IMR-90 (cell line): ENCODE data around the gene PDE6B. TPM values are rescaled to one million over a fixed set of nuclear protein-coding genes. Genes with fewer than 3 reads are reported as not detected.

Experiments used
- ATAC-seq: fragments of 200-7000 bp; cut with Tn5 transposase; 2 replicates; pipeline ENCODE4 v1.9.1; 2020; ENCODE audit warnings: low read depth, mild to moderate bottlenecking, moderate library complexity
- BruUV-seq: library from RNA; stranded (reverse); fragments of 400-500 nt; replicated peaks from 2 replicates; lab custom pipeline; 2021; lab: Mats Ljungman, UMichigan
- CTCF ChIA-PET: fragments of 300-600 bp; formaldehyde crosslinking; extraction: SDS; loops from one replicate; lab custom pipeline; 2021; ENCODE audit warnings: antibody characterized with exemption; lab: Yijun Ruan, JAX
- POLR2A ChIA-PET: fragments of 300-600 bp; sonication (Branson Sonifier 250); formaldehyde crosslinking; loops from one replicate; lab custom pipeline; 2022; ENCODE audit warnings: antibody characterized with exemption; ENCODE audit not compliant: unreplicated experiment; lab: Charles Lee
- DNase-seq: peaks from one replicate; pipeline ENCODE4 v3.0.0; 2013
- H2AFZ ChIP-seq: replicated peaks from 2 replicates; pipeline ENCODE3; 2013; ENCODE audit warnings: low read length, mild to moderate bottlenecking; ENCODE audit not compliant: poor library complexity
- H2AK5ac ChIP-seq: 2 replicates; pipeline ENCODE4 v1.6.1; 2013; ENCODE audit warnings: low read depth, low read length, inconsistent platforms
- H2AK9ac ChIP-seq: replicated peaks from 2 replicates; pipeline ENCODE3; 2013; ENCODE audit warnings: mild to moderate bottlenecking, low read depth, low read length, moderate library complexity; ENCODE audit not compliant: poor library complexity
- H2BK120ac ChIP-seq: 2 replicates; pipeline ENCODE4 v1.6.1; 2013; ENCODE audit warnings: low read depth, low read length, inconsistent platforms
- H2BK15ac ChIP-seq: 3 replicates; pipeline ENCODE4 v1.6.1; 2013; ENCODE audit warnings: low read depth, low read length, inconsistent platforms
- H2BK20ac ChIP-seq: 2 replicates; pipeline ENCODE4 v1.6.1; 2013; ENCODE audit warnings: low read depth, mild to moderate bottlenecking, inconsistent platforms, low read length, moderate library complexity
- H2BK5ac ChIP-seq: 2 replicates; pipeline ENCODE4 v1.6.1; 2013; ENCODE audit warnings: mild to moderate bottlenecking, low read depth, low read length, inconsistent platforms; ENCODE audit not compliant: poor library complexity, severe bottlenecking
- H3K14ac ChIP-seq: replicated peaks from 2 replicates; pipeline ENCODE4 v1.6.1; 2013; ENCODE audit warnings: low read depth, low read length, inconsistent platforms
- H3K18ac ChIP-seq: 2 replicates; pipeline ENCODE4 v1.6.1; 2013; ENCODE audit warnings: low read depth, low read length, control low read depth
- H3K23ac ChIP-seq: 2 replicates; pipeline ENCODE4 v1.6.1; 2013; ENCODE audit warnings: low read depth, low read length, inconsistent platforms
- H3K27ac ChIP-seq: 2 replicates; pipeline ENCODE4 v1.5.1; 2013; ENCODE audit warnings: mild to moderate bottlenecking, control low read depth, low read length; ENCODE audit not compliant: insufficient read depth
- H3K27me3 ChIP-seq: 2 replicates; pipeline ENCODE4 v1.6.1; 2013; ENCODE audit warnings: low read length; ENCODE audit not compliant: control insufficient read depth, insufficient read depth
- H3K36me3 ChIP-seq: 2 replicates; pipeline ENCODE4 v1.6.1; 2013; ENCODE audit warnings: low read length, mixed read lengths; ENCODE audit not compliant: control insufficient read depth, insufficient read depth
- H3K4ac ChIP-seq: 2 replicates; pipeline ENCODE4 v1.6.1; 2013; ENCODE audit warnings: low read depth, low read length, inconsistent platforms
- H3K4me1 ChIP-seq: 2 replicates; pipeline ENCODE4 v1.6.1; 2013; ENCODE audit warnings: low read length, mixed read lengths; ENCODE audit not compliant: control insufficient read depth, insufficient read depth
- H3K4me2 ChIP-seq: 2 replicates; pipeline ENCODE4 v1.6.1; 2013; ENCODE audit warnings: low read depth, mild to moderate bottlenecking, control low read depth, low read length, moderate library complexity
- H3K4me3 ChIP-seq: 2 replicates; pipeline ENCODE4 v1.5.1; 2013; ENCODE audit warnings: low read depth, mild to moderate bottlenecking, control low read depth, low read length, moderate library complexity; ENCODE audit not compliant: insufficient read depth
- H3K56ac ChIP-seq: 2 replicates; pipeline ENCODE4 v1.6.1; 2013; ENCODE audit warnings: low read length, inconsistent platforms; ENCODE audit not compliant: insufficient read depth; ENCODE audit errors: extremely low read depth
- H3K79me1 ChIP-seq, 2 experiments: 2 replicates each; pipeline ENCODE4 v1.6.1; 2013; ENCODE audit warnings: low read length in 2 of 2, inconsistent platforms in 1 of 2, low read depth in 1 of 2
- H3K9ac ChIP-seq: 2 replicates; pipeline ENCODE4 v1.6.1; 2013; ENCODE audit warnings: low read depth, low read length, control low read depth
- H3K9me1 ChIP-seq: 2 replicates; pipeline ENCODE4 v1.6.1; 2013; ENCODE audit warnings: low read length, inconsistent platforms; ENCODE audit not compliant: insufficient read depth
- H3K9me3 ChIP-seq: 2 replicates; pipeline ENCODE4 v1.6.1; 2013; ENCODE audit warnings: low read length; ENCODE audit not compliant: control insufficient read depth, insufficient read depth
- H4K20me1 ChIP-seq: 2 replicates; pipeline ENCODE4 v1.6.1; 2013; ENCODE audit warnings: low read length, inconsistent platforms; ENCODE audit not compliant: insufficient read depth
- H4K5ac ChIP-seq: 2 replicates; pipeline ENCODE4 v1.6.1; 2013; ENCODE audit warnings: mild to moderate bottlenecking, low read depth, low read length, control low read depth
- H4K8ac ChIP-seq, 2 experiments: 2 replicates each; pipeline ENCODE4 v1.6.1; 2013; ENCODE audit warnings: low read depth in 2 of 2, low read length in 2 of 2, control low read depth in 1 of 2, inconsistent platforms in 1 of 2
- H4K91ac ChIP-seq: 2 replicates; pipeline ENCODE4 v1.6.1; 2013; ENCODE audit warnings: low read depth, low read length, inconsistent platforms; ENCODE audit not compliant: insufficient read depth
- BHLHE40 ChIP-seq: fragments of 150-350 bp; IDR thresholded peaks from 2 replicates; pipeline ENCODE4 v1.6.1; 2016; ENCODE audit warnings: mild to moderate bottlenecking, low read depth, low read length
- CEBPB ChIP-seq: IDR thresholded peaks from 2 replicates; pipeline ENCODE4 v1.6.1; 2012; ENCODE audit warnings: low read depth, low read length, improper control_type of control experiment
- CHD1 ChIP-seq: IDR thresholded peaks from 2 replicates; pipeline ENCODE4 v1.6.1; 2012; ENCODE audit warnings: low read depth, low read length, improper control_type of control experiment
- CTCF ChIP-seq: conservative IDR thresholded peaks from 2 replicates; pipeline ENCODE4 v1.5.1; 2012; ENCODE audit warnings: mild to moderate bottlenecking, low read depth, low read length, improper control_type of control experiment
- MAFK ChIP-seq: IDR thresholded peaks from 2 replicates; pipeline ENCODE4 v1.6.1; 2012; ENCODE audit warnings: low read depth, low read length, improper control_type of control experiment
- MAZ ChIP-seq: IDR thresholded peaks from 2 replicates; pipeline ENCODE4 v1.6.1; 2012; ENCODE audit warnings: low read depth, mild to moderate bottlenecking, low read length, improper control_type of control experiment, moderate library complexity, borderline replicate concordance
- NFE2L2 ChIP-seq: fragments of 150-350 bp; IDR thresholded peaks from 2 replicates; pipeline ENCODE4 v1.6.1; 2016; ENCODE audit warnings: low read depth, mild to moderate bottlenecking, low read length
- POLR2A ChIP-seq: IDR thresholded peaks from 2 replicates; pipeline ENCODE4 v1.6.1; 2012; ENCODE audit warnings: mild to moderate bottlenecking, low read depth, low read length
- RAD21 ChIP-seq: IDR thresholded peaks from 2 replicates; pipeline ENCODE4 v1.6.1; 2012; ENCODE audit warnings: low read length, improper control_type of control experiment
- RCOR1 ChIP-seq: IDR thresholded peaks from 2 replicates; pipeline ENCODE4 v1.6.1; 2012; ENCODE audit warnings: mild to moderate bottlenecking, low read length, improper control_type of control experiment; ENCODE audit not compliant: insufficient replicate concordance
- RFX5 ChIP-seq: IDR thresholded peaks from 2 replicates; pipeline ENCODE4 v1.8.0; 2012; ENCODE audit warnings: low read depth, mild to moderate bottlenecking, low read length, moderate library complexity
- SMC3 ChIP-seq: fragments of 150-350 bp; IDR thresholded peaks from 2 replicates; pipeline ENCODE4 v1.6.1; 2016; ENCODE audit warnings: low read depth, mild to moderate bottlenecking, antibody characterized with exemption, low read length, moderate library complexity
- USF2 ChIP-seq: fragments of 150-350 bp; IDR thresholded peaks from 2 replicates; pipeline ENCODE4 v1.6.1; 2017; ENCODE audit warnings: mild to moderate bottlenecking, antibody characterized with exemption, low read length, low read depth
- WGBS, 2 experiments: methylation state at CpG; one replicate each; pipeline versions ENCODE4 v1.1.5 to v1.1.7; 2013; ENCODE audit warnings: missing lambda C conversion rate in 2 of 2; ENCODE audit not compliant: insufficient read length in 1 of 2; ENCODE audit errors: extremely low coverage in 2 of 2; 5-methylcytosine and 5-hydroxymethylcytosine counted together
- dilution Hi-C: fragments of 300-500 bp; cut with HindIII; formaldehyde crosslinking; loops from one replicate; pipeline ENCODE4 v1.14.3; 2018; ENCODE audit warnings: low sequenced_read_pairs; ENCODE audit not compliant: unreplicated experiment
- in situ Hi-C: fragments of 300-500 bp; cut with MboI; formaldehyde crosslinking; loops from 3 replicates; pipeline ENCODE4 v1.14.3; 2019; ENCODE audit warnings: low sequenced_read_pairs, inconsistent platforms, mixed read lengths
- intact Hi-C: fragments of 100-400 bp; cut with micrococcal nuclease; formaldehyde crosslinking; loops from 2 replicates; pipeline ENCODE4 v1.10.0; 2022
- polyA plus RNA-seq, 3 experiments: library from polyadenylated mRNA; depleted of rRNA; stranded (reverse); fragments of >200 nt; gene quantifications; 2 replicates each; pipeline ENCODE4 v1.2.3, GENCODE V29; 2012; ENCODE audit warnings: low replicate concordance in 1 of 3
- total RNA-seq: library from RNA; depleted of rRNA; stranded (reverse); fragments of >200 nt; gene quantifications from 2 replicates; pipeline ENCODE4 v1.2.3, GENCODE V29; 2012

PDE6B gene
- total and polyA plus RNA-seq, 2 of the 4 experiments (the other 2 are of a cell fraction): under 0.01 TPM; not detected in 1

GRCh38 chr4:665751-666435 is 40.5 kb downstream of the PDE6B start:
- Histone ChIP-seq H3K4me3 (no peak overlapping the region), H2BK15ac (no peak overlapping the region), H3K4me2 (no peak overlapping the region), H3K9me1 (0 out of 2 replicates have a peak, but pooled peaks cover 1% of the 10 kb centered on the region), H3K9me3 (no peaks in the 10 kb centered on the region; the same call in 1 of the 2 replicates), H3K79me1 (no peaks in the 10 kb centered on the region), H3K23ac (no peak overlapping the region), H2AFZ (peak overlapping the region; percentile 43), H2BK20ac (no peak overlapping the region), H2BK120ac (no peak overlapping the region), H3K9ac (no peak overlapping the region), H3K27me3 (peaks cover 4% of the 10 kb centered on the region; the same call in 1 of the 2 replicates), H3K4ac (no peak overlapping the region), H3K56ac (no peak overlapping the region), H4K20me1 (no peaks in the 10 kb centered on the region), H2BK5ac (no peak overlapping the region), H3K14ac (no peak overlapping the region), H3K36me3 (peaks cover 3% of the 10 kb centered on the region; the same call in 1 of the 2 replicates), H4K8ac (no peak overlapping the region), H3K27ac (no peak overlapping the region), H2AK5ac (no peak overlapping the region), H4K5ac (no peak overlapping the region), H2AK9ac (no peak overlapping the region), H4K91ac (no peak overlapping the region), H3K18ac (no peak overlapping the region), H3K4me1 (no peaks in the 10 kb centered on the region)
- dilution Hi-C loops (no loop called here), in situ Hi-C loops (no loop called here), intact Hi-C loops (no loop called here)
- TF ChIP-seq RCOR1 (no peak), BHLHE40 (no peak), USF2 (no peak), CEBPB (no peak), RFX5 (no peak), CTCF (no peak), SMC3 (no peak), MAFK (no peak), MAZ (no peak), CHD1 (no peak), NFE2L2 (no peak), POLR2A (no peak), RAD21 (no peak)
- CTCF ChIA-PET: no interaction called here
- ATAC-seq (peak; percentile 8; the same call in 1 of the 2 replicates), DNase-seq (no peak)
- WGBS, 2 experiments: 31% methylated on average over 8 of the region's 22 CpGs; no CpG with 5 or more reads in 1 of the 2 experiments
- no TSS peak for BruUV-seq
- POLR2A ChIA-PET: no interaction called here
